GM12878 (cell line): ENCODE measurements around the gene SLC12A2.

Experiments
- EP300 ChIP-seq, 2 experiments: fragments of 150-350 bp in 1 of 2; IDR thresholded peaks; 2 replicates each; pipeline ENCODE4 v1.6.1; 2011 to 2012; ENCODE audit warnings: low read depth in 2 of 2, low read length in 2 of 2, borderline replicate concordance in 1 of 2, improper control_type of control experiment in 1 of 2, inconsistent platforms in 1 of 2; ENCODE audit not compliant: control insufficient read depth in 1 of 2
- ESRRA ChIP-seq: IDR thresholded peaks from 2 replicates; pipeline ENCODE4 v1.6.1; 2012; ENCODE audit warnings: mild to moderate bottlenecking, low read length, improper control_type of control experiment
- EZH2 ChIP-seq: IDR thresholded peaks from 2 replicates; pipeline ENCODE4 v1.6.1; 2012; ENCODE audit warnings: low read depth, mild to moderate bottlenecking, control low read depth, inconsistent platforms, low read length, borderline replicate concordance; ENCODE audit not compliant: control insufficient read depth
- KDM1A ChIP-seq: fragments of 200-600 bp; sonication (generic); IDR thresholded peaks from 2 replicates; pipeline ENCODE4 v1.6.1; 2016; ENCODE audit warnings: borderline replicate concordance
- SMAD1 ChIP-seq: fragments of 450-650 bp; IDR thresholded peaks from 2 replicates; pipeline ENCODE4 v1.6.1; 2018; ENCODE audit warnings: mild to moderate bottlenecking, low read depth; ENCODE audit not compliant: partially characterized antibody
- TAF1 ChIP-seq: IDR thresholded peaks from 2 replicates; pipeline ENCODE4 v1.6.1; 2011; ENCODE audit warnings: mild to moderate bottlenecking, low read depth, low read length, borderline replicate concordance
- TF ChIP-seq, protein P1 (sequence below), 3 experiments: IDR thresholded peaks in 2 of 3; conservative IDR thresholded peaks in 1 of 3; 2 replicates each; pipeline ENCODE4 v1.5.1; 2011; ENCODE audit warnings: low read depth in 3 of 3, low read length in 3 of 3, mild to moderate bottlenecking in 3 of 3, control low read depth in 2 of 3, moderate library complexity in 2 of 3, inconsistent platforms in 1 of 3, mixed read lengths in 1 of 3; ENCODE audit not compliant: control insufficient read depth in 2 of 3, insufficient read depth in 1 of 3; ENCODE audit errors: extremely low read depth in 1 of 3
- TF ChIP-seq, protein P2 (sequence below): fragments of 450-650 bp; IDR thresholded peaks from 2 replicates; pipeline ENCODE4 v1.6.1; 2017; ENCODE audit warnings: mild to moderate bottlenecking, low read depth, inconsistent platforms; ENCODE audit not compliant: poor library complexity, severe bottlenecking

DNA sequence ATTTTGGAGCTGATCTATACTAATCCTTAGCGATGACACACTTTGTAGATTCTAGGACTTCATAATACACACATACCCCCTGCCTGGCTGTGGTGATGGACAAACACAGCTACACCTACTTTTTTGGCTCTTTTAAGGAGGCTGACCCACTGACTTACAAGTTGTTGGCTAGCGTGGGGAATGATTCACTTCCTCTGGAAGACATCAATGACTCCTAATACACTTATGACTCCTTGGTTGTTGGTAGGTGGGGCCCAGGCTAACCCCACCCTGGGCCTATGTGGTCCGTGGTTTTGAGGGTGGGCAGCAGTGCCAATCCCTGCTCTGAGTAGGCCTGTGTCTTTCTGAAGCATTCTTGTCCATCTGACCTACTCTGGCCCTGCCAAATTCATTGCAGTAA, 144.4 kb downstream of the SLC12A2 start:
- TF ChIP-seq, protein P1, sequence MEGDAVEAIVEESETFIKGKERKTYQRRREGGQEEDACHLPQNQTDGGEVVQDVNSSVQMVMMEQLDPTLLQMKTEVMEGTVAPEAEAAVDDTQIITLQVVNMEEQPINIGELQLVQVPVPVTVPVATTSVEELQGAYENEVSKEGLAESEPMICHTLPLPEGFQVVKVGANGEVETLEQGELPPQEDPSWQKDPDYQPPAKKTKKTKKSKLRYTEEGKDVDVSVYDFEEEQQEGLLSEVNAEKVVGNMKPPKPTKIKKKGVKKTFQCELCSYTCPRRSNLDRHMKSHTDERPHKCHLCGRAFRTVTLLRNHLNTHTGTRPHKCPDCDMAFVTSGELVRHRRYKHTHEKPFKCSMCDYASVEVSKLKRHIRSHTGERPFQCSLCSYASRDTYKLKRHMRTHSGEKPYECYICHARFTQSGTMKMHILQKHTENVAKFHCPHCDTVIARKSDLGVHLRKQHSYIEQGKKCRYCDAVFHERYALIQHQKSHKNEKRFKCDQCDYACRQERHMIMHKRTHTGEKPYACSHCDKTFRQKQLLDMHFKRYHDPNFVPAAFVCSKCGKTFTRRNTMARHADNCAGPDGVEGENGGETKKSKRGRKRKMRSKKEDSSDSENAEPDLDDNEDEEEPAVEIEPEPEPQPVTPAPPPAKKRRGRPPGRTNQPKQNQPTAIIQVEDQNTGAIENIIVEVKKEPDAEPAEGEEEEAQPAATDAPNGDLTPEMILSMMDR (IDR thresholded peaks at IDR 0.05 in 2 of 3, conservative IDR thresholded peaks at IDR 0.05 in 1 of 3; ENCODE audit: control insufficient read depth in 2 of 3, extremely low read depth in 1 of 3, insufficient read depth in 1 of 3, low read depth in 3 of 3, low read length in 3 of 3): no peak
- TF ChIP-seq EP300 (IDR thresholded peaks at IDR 0.05; ENCODE audit: borderline replicate concordance in 1 of 2, control insufficient read depth in 1 of 2, low read depth in 2 of 2, low read length in 2 of 2): no peak
- TF ChIP-seq EZH2: no peak
- TF ChIP-seq ESRRA: no peak
- no peak for TF ChIP-seq SMAD1
- no peak for TF ChIP-seq TAF1
- TF ChIP-seq KDM1A: no peak
- TF ChIP-seq, protein P2, sequence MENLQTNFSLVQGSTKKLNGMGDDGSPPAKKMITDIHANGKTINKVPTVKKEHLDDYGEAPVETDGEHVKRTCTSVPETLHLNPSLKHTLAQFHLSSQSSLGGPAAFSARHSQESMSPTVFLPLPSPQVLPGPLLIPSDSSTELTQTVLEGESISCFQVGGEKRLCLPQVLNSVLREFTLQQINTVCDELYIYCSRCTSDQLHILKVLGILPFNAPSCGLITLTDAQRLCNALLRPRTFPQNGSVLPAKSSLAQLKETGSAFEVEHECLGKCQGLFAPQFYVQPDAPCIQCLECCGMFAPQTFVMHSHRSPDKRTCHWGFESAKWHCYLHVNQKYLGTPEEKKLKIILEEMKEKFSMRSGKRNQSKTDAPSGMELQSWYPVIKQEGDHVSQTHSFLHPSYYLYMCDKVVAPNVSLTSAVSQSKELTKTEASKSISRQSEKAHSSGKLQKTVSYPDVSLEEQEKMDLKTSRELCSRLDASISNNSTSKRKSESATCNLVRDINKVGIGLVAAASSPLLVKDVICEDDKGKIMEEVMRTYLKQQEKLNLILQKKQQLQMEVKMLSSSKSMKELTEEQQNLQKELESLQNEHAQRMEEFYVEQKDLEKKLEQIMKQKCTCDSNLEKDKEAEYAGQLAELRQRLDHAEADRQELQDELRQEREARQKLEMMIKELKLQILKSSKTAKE: no peak
